Measurements from ENCODE around the gene CD81.

CD81 gene

DNA sequence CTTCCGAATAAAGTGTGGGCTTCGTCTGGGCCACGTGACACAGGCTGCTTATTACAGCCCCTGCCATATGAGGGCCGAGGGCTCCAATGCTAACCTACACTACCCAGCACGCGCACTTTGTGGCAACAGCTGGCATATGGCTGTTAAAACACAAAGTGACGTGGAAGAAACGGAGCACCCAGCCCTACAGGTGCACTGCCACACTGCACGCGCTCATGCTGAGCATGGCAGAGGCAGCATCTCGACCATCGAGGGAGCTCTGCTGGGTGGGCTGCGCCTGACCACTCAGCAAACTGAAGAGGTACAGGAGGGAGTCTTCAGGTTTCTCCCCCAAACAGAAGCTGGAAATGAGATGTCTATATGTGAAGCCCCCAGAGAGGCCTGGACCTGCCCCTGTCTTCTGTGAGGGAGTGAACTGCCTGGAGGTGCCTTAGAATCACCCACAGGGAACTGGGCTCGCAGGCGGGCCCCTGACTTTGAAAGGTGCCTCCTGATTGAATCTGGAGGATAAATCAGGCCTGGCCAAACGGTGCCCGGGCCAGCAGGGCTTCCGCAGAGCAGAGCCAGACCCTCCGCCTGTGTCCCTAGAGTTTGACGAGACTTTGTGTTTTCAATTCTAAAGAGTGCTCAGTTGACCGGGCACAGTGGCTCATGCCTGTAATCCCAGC is 41.7 kb downstream of the CD81 start:
- no peak for ATAC-seq
- no peak for TF ChIP-seq ISL1 (CRISPR knock-in tag; IDR thresholded peaks at IDR 0.05)
- TF ChIP-seq ARNTL (CRISPR knock-in tag; IDR thresholded peaks at IDR 0.05; ENCODE audit: borderline replicate concordance, low read depth): no peak
- TF ChIP-seq, protein P1, sequence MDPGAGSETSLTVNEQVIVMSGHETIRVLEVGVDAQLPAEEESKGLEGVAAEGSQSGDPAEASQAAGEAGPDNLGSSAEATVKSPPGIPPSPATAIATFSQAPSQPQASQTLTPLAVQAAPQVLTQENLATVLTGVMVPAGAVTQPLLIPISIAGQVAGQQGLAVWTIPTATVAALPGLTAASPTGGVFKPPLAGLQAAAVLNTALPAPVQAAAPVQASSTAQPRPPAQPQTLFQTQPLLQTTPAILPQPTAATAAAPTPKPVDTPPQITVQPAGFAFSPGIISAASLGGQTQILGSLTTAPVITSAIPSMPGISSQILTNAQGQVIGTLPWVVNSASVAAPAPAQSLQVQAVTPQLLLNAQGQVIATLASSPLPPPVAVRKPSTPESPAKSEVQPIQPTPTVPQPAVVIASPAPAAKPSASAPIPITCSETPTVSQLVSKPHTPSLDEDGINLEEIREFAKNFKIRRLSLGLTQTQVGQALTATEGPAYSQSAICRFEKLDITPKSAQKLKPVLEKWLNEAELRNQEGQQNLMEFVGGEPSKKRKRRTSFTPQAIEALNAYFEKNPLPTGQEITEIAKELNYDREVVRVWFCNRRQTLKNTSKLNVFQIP (CRISPR knock-in tag; IDR thresholded peaks at IDR 0.05; ENCODE audit: borderline replicate concordance, low read depth): no peak
- TF ChIP-seq SNAI2 (CRISPR knock-in tag; IDR thresholded peaks at IDR 0.05): no peak

DNA sequence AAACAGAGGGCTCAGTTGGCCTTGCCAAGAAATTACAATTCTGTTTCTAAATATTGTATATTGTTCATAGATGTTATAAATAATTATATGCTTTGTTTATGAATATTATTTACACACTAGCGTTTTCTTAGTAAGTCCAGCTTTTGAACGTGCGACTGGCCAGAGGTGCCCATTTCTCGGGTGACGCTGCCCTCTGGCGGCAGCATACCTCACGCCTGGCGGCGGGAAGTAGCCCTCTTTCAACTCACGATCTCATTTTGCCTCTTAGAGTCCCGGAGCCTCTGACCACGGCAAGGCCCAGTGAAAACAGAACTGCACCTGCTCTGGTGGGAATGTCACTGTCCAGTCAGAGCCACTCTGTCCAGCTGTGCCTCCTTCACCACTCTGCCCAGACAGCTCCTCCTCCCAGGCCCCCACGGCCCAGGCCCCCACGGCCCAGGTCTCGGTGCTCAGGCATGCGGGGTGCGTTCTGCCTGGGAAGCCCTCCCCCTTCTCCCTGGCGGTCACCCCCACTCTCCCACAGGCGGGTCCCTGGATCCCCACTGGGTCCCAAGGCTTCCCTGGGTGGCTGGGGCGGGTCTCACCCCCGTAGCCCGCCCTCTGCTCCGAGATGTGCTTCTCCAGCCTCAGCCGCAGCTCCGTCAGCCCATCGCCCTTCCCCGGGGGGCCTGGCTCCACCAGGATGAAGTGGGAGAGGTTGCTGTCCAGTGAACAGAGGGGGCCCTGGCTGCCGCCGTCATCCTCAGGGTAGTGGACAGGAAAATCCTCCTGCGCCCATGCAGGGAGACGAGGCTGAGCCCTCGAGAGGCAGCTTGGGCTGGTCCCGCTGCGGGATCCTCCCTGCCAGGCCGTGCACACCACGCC is 42.8 kb downstream of the CD81 start:
- peak; percentile 84 for ATAC-seq
- TF ChIP-seq, protein P2, sequence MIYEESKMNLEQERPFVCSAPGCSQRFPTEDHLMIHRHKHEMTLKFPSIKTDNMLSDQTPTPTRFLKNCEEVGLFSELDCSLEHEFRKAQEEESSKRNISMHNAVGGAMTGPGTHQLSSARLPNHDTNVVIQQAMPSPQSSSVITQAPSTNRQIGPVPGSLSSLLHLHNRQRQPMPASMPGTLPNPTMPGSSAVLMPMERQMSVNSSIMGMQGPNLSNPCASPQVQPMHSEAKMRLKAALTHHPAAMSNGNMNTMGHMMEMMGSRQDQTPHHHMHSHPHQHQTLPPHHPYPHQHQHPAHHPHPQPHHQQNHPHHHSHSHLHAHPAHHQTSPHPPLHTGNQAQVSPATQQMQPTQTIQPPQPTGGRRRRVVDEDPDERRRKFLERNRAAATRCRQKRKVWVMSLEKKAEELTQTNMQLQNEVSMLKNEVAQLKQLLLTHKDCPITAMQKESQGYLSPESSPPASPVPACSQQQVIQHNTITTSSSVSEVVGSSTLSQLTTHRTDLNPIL (CRISPR knock-in tag; IDR thresholded peaks at IDR 0.05; ENCODE audit: low read depth): no peak
- TF ChIP-seq ISL1 (CRISPR knock-in tag; IDR thresholded peaks at IDR 0.05): no peak
- no peak for TF ChIP-seq CSDC2 (CRISPR knock-in tag; IDR thresholded peaks at IDR 0.05)
- TF ChIP-seq, protein P3, sequence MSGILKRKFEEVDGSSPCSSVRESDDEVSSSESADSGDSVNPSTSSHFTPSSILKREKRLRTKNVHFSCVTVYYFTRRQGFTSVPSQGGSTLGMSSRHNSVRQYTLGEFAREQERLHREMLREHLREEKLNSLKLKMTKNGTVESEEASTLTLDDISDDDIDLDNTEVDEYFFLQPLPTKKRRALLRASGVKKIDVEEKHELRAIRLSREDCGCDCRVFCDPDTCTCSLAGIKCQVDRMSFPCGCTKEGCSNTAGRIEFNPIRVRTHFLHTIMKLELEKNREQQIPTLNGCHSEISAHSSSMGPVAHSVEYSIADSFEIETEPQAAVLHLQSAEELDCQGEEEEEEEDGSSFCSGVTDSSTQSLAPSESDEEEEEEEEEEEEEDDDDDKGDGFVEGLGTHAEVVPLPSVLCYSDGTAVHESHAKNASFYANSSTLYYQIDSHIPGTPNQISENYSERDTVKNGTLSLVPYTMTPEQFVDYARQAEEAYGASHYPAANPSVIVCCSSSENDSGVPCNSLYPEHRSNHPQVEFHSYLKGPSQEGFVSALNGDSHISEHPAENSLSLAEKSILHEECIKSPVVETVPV (CRISPR knock-in tag; IDR thresholded peaks at IDR 0.05): no peak
- TF ChIP-seq SNAI2 (CRISPR knock-in tag; IDR thresholded peaks at IDR 0.05): no peak
- TF ChIP-seq ZFP30 (CRISPR knock-in tag; IDR thresholded peaks at IDR 0.05): no peak

DNA sequence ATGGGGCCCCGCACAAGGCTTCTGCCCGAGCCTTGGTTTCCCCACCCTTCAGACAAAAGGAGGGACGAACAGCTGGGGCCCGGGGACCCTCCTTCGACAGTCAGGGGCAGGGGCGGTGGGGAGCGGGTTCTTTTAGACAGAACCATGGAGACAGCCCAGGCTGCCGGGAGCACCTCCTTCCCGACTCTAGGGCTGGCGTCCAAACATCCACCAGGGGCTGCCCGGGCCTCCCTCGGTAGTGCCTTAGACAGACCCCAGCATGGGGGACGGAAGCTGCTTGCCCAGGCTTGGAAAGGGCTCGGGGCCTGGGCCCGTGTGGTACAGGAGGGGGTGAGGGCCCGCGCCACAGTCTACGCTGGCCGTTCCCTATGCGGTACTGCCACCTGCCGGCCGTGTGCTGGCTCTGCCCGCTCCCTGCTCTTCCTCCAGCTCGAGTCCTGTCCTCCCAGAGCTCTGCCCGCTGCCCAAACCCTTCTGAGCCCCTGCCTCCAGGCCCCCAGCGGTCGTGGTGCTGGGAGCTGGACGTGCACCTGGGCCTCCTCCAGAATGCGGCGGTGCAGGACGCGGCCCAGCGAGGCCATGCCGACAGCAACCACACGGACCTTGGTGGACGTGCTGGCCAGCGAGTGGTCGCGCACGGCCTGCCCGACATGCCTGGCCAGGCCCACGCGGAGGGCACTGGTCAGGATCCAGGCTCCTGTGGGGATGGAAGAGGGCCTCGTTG is 43.6 kb downstream of the CD81 start:
- TF ChIP-seq, protein P4, sequence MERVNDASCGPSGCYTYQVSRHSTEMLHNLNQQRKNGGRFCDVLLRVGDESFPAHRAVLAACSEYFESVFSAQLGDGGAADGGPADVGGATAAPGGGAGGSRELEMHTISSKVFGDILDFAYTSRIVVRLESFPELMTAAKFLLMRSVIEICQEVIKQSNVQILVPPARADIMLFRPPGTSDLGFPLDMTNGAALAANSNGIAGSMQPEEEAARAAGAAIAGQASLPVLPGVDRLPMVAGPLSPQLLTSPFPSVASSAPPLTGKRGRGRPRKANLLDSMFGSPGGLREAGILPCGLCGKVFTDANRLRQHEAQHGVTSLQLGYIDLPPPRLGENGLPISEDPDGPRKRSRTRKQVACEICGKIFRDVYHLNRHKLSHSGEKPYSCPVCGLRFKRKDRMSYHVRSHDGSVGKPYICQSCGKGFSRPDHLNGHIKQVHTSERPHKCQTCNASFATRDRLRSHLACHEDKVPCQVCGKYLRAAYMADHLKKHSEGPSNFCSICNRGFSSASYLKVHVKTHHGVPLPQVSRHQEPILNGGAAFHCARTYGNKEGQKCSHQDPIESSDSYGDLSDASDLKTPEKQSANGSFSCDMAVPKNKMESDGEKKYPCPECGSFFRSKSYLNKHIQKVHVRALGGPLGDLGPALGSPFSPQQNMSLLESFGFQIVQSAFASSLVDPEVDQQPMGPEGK (CRISPR knock-in tag; IDR thresholded peaks at IDR 0.05; ENCODE audit: borderline replicate concordance): no peak
- TF ChIP-seq GLIS3 (CRISPR knock-in tag; IDR thresholded peaks at IDR 0.05) (no peak), ZNF8 (CRISPR knock-in tag; IDR thresholded peaks at IDR 0.05) (no peak), PPARA (CRISPR knock-in tag; IDR thresholded peaks at IDR 0.05; ENCODE audit: borderline replicate concordance) (no peak), RARB (CRISPR knock-in tag; IDR thresholded peaks at IDR 0.05) (no peak), ESRRG (CRISPR knock-in tag; IDR thresholded peaks at IDR 0.05) (no peak), ZNF565 (CRISPR knock-in tag; conservative IDR thresholded peaks at IDR 0.05; ENCODE audit: low read depth) (no peak), ZC3H10 (CRISPR knock-in tag; IDR thresholded peaks at IDR 0.05) (no peak), ISL1 (CRISPR knock-in tag; IDR thresholded peaks at IDR 0.05) (no peak), SNAI2 (CRISPR knock-in tag; IDR thresholded peaks at IDR 0.05) (no peak), ZFP3 (CRISPR knock-in tag; IDR thresholded peaks at IDR 0.05) (no peak), ZNF70 (CRISPR knock-in tag; IDR thresholded peaks at IDR 0.05) (no peak), TOX (CRISPR knock-in tag; IDR thresholded peaks at IDR 0.05; ENCODE audit: borderline replicate concordance) (no peak)
- TF ChIP-seq, protein P3 (CRISPR knock-in tag; IDR thresholded peaks at IDR 0.05): no peak
- TF ChIP-seq, protein P5, sequence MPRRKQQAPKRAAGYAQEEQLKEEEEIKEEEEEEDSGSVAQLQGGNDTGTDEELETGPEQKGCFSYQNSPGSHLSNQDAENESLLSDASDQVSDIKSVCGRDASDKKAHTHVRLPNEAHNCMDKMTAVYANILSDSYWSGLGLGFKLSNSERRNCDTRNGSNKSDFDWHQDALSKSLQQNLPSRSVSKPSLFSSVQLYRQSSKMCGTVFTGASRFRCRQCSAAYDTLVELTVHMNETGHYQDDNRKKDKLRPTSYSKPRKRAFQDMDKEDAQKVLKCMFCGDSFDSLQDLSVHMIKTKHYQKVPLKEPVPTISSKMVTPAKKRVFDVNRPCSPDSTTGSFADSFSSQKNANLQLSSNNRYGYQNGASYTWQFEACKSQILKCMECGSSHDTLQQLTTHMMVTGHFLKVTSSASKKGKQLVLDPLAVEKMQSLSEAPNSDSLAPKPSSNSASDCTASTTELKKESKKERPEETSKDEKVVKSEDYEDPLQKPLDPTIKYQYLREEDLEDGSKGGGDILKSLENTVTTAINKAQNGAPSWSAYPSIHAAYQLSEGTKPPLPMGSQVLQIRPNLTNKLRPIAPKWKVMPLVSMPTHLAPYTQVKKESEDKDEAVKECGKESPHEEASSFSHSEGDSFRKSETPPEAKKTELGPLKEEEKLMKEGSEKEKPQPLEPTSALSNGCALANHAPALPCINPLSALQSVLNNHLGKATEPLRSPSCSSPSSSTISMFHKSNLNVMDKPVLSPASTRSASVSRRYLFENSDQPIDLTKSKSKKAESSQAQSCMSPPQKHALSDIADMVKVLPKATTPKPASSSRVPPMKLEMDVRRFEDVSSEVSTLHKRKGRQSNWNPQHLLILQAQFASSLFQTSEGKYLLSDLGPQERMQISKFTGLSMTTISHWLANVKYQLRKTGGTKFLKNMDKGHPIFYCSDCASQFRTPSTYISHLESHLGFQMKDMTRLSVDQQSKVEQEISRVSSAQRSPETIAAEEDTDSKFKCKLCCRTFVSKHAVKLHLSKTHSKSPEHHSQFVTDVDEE (CRISPR knock-in tag; IDR thresholded peaks at IDR 0.05): no peak
- TF ChIP-seq, protein P2 (CRISPR knock-in tag; IDR thresholded peaks at IDR 0.05; ENCODE audit: low read depth): no peak
- TF ChIP-seq, protein P1 (CRISPR knock-in tag; IDR thresholded peaks at IDR 0.05; ENCODE audit: borderline replicate concordance, low read depth): no peak
- peak; percentile 97 for ATAC-seq
